HG03457 (cell line): ENCODE results near the gene KBTBD12.
"Not testable (repeated sequence)": the region's sequence is repeated elsewhere in the genome, so short reads cannot be mapped to it uniquely, and the experiment has no call there.

Experiments
- ATAC-seq: cut with Tn5 transposase; IDR thresholded peaks from one replicate; pipeline ENCODE4 v1.9.1; 2021; ENCODE audit warnings: moderate number of reproducible peaks; ENCODE audit not compliant: unreplicated experiment

Gene KBTBD12, protein sequence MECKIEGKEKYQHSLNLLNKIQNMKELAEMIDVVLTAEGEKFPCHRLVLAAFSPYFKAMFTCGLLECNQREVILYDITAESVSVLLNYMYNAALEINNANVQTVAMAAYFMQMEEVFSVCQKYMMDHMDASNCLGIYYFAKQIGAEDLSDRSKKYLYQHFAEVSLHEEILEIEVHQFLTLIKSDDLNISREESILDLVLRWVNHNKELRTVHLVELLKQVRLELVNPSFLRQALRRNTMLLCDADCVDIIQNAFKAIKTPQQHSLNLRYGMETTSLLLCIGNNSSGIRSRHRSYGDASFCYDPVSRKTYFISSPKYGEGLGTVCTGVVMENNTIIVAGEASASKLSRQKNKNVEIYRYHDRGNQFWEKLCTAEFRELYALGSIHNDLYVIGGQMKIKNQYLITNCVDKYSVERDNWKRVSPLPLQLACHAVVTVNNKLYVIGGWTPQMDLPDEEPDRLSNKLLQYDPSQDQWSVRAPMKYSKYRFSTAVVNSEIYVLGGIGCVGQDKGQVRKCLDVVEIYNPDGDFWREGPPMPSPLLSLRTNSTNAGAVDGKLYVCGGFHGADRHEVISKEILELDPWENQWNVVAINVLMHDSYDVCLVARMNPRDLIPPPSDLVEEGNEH

DNA sequence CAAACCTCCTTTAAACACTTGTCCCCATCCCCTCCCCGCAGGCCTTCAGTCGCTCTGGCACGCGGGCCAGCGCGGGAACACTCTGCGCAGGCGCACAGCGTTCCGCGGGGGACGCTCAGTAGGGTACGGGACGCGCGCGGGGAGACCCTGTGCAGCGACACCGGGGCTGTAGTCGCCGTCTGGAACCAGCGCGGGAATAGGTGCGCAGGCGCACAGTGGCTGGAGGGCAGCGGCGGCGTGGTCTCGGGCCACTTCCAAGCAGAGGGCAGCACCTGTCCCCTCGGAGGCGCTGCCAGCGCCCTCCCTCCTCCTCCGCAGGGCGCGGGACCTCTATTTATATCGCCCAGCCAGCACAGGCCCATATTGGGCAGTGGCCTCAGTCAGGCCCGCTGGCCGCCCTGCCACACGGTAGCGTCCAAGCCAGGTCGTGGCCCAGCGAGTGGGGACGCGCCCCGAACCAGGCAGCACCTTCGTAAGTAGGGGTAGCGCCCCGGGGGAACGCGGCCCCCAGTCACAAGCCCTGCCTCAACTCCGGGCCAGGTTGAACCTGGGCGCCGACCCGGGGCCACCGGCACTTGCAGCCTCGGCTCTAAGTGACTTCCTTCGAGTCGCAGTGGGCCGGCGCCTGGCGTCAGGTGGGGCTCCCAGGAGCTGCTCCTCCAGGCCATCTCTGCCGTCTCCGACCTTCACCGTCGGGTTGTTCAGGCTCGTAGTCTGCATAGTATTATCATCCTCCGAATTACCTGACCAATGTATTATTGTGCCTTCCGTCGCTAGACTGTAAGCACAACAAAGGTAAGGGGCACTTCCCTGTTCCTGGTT lies at the start of gene KBTBD12:
TSS of gene KBTBD12 (plus strand) at position 118 of the 822 bp plus-strand sequence. CDS start 7,830 bp downstream, outside the sequence.
- ATAC-seq: no peak

GRCh38 chr3:127865941-127866340 lies 49.1 kb upstream of the KBTBD12 start:
- no peak for ATAC-seq

GRCh38 chr3:127867412-127867811 lies 47.6 kb upstream of the KBTBD12 start:
- ATAC-seq: no peak

DNA sequence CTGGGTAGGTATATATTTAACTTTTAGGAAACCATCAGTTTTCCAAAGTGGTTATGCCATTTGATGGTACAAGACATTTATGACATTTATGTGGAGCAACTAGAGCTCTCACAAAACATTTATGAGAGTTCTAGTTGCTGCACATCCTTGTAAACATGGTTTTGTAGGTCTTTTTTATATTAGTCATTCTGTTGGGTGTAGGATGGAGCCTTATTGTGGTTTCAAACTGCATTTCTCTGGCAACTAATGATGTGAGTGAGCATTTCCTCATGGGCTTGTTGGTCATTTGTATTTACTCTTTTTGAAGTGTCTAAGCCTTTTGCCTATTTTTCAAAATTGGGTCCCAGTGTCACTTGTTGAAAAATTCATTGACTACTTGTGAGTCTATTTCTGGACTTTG lies 47.0 kb upstream of the KBTBD12 start:
- no peak for ATAC-seq

GRCh38 chr3:127870156-127870555 lies 44.9 kb upstream of the KBTBD12 start:
- no peak for ATAC-seq

DNA sequence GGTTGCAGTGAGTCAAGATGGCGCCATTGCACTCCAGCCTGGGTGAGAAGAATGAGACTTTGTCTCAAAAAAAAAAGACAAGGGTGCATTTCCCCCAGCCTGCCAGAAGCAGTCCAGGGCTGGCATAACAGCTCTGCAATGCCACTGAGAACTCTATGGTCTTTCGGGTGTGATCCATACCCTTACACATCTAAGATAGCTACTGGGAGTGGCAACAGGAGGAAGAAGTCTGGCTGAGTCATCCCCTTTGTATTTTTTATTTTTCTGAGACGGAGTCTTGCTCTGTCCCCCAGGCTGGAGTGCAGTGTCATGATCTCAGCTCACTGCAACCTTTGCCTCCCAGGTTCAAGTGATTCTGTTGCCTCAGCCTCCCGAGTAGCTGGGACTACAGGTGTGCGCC lies 40.9 kb upstream of the KBTBD12 start:
- ATAC-seq: not testable (repeated sequence)

- no peak for ATAC-seq
These were observed 33.4 kb upstream of the KBTBD12 start for GRCh38 chr3:127881586-127881985.

- ATAC-seq: no peak
These were observed 31.0 kb upstream of the KBTBD12 start for GRCh38 chr3:127884041-127884440.

- no peak for ATAC-seq
These were observed 28.6 kb upstream of the KBTBD12 start for GRCh38 chr3:127886231-127886955.

GRCh38 chr3:127886956-127887231 lies 28.1 kb upstream of the KBTBD12 start:
- ATAC-seq: no peak

GRCh38 chr3:127887321-127887720 lies 27.7 kb upstream of the KBTBD12 start:
- ATAC-seq: no peak

DNA sequence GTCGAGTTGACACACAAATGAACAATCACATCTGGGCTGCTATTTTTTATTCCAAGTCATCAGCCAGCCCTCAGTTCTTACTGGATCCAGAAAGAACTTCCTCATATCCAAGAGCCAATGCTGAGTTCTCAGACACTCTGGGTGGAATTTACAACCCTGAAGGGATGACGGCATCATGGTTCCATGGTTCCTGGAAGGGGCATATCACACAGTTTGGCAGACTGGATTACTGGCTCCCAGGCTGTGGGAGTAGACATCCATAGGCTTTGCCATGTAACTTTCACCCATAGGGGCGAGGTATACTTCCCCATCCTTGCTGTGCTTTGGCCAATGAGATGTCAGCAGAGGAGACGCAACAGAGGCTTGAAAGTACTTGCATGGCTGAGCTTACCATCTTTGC lies 26.9 kb upstream of the KBTBD12 start:
- ATAC-seq: no peak

GRCh38 chr3:127888564-127889107 lies 26.4 kb upstream of the KBTBD12 start:
- no peak for ATAC-seq

DNA sequence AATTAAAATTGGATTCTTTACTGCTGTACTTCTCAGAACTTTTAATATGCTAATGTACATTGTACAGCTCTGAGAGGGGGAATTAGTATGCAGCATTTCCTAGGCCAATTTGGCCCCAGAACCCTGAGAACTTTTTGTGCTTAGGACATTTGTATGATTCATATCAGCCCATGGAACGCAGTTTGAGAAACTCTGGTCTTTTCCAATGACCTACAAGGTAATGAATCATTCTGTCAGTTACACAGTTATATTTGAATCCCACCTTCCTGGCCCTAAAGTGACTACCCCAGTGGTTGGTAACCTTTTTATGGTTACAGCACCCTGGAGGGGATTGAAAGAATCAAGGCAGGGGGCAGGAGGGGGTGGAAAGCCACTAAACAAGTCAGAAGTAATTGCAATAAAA lies 25.6 kb upstream of the KBTBD12 start:
- ATAC-seq: no peak

DNA sequence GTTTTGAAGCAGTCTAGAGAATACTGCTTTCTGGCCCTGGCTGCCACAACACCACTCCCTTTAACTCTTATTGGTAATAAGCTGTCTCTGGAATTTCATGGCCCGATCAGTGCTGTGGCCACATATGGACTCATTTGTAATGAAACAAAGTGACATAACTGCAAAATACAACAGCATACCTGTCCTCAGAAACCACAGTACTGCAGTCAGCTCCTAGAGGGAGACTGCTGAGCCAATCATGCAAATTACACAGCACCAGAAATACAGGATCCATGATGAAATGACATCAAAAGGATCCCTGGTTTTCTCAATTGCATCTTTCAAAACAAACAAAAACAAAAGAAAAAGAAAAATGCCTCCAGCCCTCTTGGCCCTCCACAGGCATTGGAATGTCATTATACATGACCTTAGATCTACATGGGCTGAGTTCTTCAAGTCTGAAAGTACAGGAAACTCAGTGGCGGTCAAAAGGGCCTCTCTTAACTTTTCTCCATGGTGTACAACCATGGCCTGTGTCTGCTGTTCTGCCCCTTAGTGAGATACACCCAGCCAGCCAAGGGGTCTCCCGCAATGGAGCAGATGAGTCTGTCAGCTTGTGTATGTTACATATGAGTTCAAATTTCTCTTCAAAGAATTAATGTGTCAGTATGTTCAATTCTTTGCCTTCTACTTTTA lies 24.9 kb upstream of the KBTBD12 start:
- ATAC-seq: no peak

GRCh38 chr3:127890651-127891290 lies 24.3 kb upstream of the KBTBD12 start:
- not testable (repeated sequence) for ATAC-seq

DNA sequence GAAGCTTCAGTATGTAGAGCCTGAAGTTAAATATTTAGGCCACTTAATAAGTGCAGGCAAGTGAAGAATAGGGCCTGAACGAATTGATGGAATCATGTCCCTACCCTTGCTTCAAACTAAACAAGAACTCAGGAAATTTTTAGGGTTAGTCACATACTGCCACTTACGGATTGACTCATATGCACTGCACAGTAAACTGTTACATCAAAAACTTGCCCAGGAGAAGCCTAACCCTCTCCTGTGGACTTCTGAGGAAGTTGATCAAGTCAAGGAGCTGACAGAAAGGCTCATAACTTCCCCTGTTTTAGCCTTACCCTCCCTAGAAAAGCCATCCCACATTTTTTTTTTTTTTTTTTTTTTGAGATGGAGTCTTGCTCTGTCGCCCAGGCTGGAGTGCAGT lies 20.6 kb upstream of the KBTBD12 start:
- ATAC-seq: no peak

GRCh38 chr3:127899200-127899599 lies 15.8 kb upstream of the KBTBD12 start:
- no peak for ATAC-seq

- no peak for ATAC-seq
These were observed 15.3 kb upstream of the KBTBD12 start for GRCh38 chr3:127899766-127900165.

- no peak for ATAC-seq
These were observed 14.5 kb upstream of the KBTBD12 start for GRCh38 chr3:127900536-127900935.
